NCI-H524 (cell line): Measurements from ENCODE around the gene GFRA4.

Source experiments
- DNase-seq, 2 experiments: peaks; one replicate each; lab custom pipeline; 2025; lab: John Stamatoyannopoulos, UW

Gene GFRA4

DNA sequence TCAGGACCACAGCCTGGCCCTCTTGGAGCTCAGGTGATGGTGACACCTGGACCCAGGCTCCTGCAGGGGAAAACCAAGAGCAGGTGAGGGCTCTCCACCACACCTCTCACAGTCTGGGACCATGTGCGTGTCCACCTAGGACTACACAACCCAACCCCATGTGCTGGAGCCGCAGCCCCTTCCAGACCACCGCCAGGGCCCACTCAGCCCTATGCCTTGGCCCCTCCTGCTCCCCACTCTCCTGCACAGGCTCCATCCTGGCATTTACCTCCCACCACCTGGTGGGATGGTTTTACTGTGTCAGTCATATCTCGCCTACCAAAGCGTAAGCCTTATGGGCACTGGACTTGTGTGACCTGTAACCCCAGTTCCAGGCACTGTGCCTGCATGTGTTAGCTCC, 31.7 kb upstream of the GFRA4 start:
- no peak for DNase-seq

DNA sequence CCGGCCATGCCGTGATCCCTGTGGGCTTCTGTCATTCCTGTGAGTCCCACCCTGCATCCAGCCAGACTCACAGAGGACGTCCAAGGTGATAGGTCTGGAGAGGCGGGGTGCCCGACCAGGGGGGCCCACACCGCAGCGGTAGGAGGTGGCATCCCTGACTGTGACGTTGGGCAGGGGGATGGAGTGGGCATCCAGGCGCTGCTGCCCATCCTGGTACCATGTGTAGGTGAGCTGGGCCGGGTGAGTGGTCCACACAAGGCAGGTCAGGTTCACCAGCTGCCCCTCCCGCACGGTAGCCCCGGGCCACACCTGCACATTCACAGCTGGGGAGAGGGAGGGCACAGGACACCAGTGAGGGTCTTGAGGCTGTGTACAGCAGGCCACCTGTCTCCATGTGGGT, 30.2 kb upstream of the GFRA4 start:
- no peak for DNase-seq

DNA sequence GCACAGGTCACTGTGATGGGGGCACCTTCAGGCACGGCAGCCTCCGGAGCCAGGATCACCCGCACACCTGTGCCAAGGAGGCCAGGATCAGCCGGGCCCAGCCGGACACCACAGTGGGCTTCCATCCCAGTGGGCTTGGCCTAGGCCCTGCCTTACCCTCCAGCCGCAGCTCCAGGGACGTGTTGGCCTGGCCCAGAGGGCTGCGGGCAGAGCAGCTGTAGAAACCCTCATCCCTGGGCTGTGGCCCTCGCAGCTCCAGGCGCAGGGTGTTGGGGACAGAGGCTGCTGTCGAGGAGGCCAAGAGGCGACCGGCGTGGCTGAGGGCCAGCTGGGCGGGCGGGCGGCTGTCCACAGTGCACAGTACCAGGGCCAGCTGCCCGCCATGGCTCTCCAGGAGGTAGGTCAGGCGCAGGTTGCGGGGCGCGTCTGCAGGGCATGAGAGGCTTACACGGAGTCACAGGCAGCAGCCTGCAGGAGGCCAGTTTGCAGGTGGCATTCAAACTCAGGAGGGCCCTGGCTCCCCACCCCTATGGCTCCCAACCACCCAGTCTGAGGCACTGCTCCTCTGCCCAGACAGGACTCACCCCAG, 29.6 kb upstream of the GFRA4 start:
- no peak for DNase-seq

DNA sequence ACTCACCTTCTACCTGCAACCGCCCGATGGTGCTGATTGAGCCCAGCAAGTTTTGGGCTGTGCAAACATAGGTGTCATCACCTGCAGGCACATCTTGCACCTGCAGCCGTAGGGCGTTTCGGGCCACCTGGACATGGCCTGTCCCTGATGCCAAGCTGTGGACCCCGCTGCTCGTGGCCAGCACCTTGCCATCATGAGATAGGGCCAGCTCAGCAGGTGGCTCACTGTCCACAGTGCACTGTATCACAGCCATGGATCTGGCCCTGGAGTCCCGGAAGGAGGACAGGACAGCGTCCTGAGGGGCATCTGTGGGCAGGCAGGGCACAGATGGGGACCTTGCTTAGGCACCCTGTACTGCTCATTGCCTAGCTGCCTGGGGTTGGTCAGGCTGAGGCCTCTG, 28.7 kb upstream of the GFRA4 start:
- no peak for DNase-seq

DNA sequence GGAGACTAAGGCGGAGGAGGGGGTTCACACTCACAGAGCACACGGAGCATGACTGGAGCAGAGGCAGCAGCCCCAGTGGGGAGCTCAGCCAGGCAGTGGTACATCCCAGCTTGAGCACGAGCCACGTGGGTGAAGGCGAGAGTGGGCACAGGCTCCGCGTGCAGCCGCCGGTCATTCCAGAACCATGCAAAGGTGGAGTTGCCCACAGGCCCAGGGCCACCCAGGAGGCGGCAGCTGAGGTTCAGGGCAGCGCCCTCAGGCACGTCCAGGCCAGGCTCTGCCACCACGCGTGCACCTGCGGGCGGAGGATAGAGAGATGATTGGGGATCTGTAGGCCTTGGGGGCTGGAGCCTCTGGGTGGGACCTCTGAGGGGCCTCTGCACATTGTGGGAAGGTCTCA, 28.1 kb upstream of the GFRA4 start:
- DNase-seq = no peak

DNA sequence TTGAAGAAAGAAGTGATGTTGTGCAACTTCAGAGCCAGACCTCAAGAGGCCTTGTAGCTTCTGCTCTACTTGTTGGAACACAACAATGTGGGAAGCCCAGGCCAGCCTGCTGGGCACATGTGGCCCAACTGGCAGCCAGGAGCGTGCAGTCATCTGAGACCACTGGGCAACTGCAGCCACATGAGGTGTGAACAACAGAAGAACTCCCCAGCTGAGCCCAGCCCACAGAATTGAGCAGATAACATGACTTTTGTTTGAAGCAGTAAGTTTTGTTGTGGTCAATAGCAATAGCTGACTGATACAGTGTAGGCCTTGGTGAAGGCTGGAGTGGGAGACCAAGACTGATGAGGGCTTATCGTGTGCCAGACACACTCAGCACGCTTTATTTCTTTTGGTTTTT, 27.2 kb upstream of the GFRA4 start:
- no peak for DNase-seq

GRCh38 chr20:3689978-3690377, 26.8 kb upstream of the GFRA4 start:
- no peak for DNase-seq

DNA sequence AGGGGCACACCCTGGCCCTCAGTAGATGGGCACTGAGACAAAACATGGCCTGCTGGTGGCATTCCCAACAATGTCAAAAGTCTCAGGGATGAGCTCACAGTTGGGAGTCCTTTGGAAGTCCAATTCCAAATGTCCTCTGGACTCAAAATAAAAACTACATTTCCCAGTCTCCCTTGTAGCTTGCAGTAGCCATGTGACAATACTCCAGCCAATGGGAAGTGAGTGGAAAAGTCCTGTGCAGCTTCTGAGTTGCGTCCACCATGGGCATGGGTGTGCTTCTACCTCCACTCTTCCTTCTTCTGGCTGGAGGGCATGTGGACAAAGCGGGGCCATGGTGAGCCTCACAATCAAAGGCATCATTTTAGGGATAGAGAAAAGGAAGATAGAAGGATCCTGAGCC, 24.5 kb upstream of the GFRA4 start:
- DNase-seq = peak in 1 of 2 experiments; percentile 26

DNA sequence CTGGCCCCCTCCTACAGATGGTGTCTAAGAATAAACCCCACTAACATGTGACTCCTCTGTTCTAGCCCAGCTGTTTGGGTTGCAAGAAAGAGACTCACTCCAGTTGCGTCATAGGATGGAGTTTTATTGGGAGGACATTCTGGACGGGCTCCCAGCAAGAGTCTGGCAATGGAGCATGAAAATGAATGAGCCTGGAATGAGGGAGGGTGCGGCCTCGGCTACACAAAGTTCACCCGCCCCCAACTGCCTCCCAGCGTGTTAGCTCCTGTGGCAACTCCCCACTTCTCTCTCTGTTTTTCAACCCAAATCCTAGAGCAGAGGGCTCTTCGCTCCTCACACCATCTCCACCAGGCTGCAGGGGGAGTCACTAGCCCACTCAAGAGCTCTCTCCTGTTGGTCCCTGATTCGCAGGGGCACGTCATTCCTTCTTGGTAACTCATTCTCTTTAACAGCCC, 23.7 kb upstream of the GFRA4 start:
- DNase-seq = peak in 1 of 2 experiments; percentile 24

DNA sequence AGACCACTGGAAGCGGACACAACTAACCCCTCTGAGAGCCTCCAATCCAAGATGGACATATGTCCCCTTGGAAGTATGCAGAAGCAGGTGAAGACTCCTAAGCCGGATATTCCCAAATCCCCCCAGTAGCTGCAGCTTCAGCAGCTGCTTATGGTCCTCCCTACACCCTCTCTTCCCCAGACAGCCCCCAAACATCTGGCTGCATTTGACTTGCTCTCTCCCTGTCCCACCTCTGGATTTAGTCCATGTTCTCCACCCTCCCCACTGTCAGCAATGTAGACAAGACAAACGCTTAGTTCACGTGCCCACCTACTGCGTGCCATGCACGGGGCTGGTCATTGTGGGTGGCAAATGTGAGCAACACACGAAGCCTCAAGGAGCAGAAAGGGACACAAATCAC, 23.2 kb upstream of the GFRA4 start:
- no peak for DNase-seq

DNA sequence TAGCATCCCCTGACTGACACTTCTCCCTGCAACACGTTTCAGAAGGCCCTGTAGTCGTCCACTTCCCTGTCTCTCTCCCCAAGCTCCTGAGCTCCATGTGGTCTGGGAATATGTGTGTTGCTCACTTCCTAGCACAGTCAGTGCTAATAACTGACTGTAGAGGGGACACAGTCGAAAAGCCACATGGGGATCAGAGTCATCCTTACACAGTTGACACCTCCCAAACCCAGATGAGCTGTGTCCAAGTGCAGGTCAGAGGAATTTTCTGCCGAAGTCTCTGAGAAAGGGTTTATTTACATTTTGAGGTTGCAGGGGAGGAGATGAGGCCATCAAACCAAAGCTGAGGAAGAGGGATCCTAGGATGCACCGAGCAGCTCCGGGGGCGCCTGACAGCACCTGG, 22.1 kb upstream of the GFRA4 start:
- no peak for DNase-seq

DNA sequence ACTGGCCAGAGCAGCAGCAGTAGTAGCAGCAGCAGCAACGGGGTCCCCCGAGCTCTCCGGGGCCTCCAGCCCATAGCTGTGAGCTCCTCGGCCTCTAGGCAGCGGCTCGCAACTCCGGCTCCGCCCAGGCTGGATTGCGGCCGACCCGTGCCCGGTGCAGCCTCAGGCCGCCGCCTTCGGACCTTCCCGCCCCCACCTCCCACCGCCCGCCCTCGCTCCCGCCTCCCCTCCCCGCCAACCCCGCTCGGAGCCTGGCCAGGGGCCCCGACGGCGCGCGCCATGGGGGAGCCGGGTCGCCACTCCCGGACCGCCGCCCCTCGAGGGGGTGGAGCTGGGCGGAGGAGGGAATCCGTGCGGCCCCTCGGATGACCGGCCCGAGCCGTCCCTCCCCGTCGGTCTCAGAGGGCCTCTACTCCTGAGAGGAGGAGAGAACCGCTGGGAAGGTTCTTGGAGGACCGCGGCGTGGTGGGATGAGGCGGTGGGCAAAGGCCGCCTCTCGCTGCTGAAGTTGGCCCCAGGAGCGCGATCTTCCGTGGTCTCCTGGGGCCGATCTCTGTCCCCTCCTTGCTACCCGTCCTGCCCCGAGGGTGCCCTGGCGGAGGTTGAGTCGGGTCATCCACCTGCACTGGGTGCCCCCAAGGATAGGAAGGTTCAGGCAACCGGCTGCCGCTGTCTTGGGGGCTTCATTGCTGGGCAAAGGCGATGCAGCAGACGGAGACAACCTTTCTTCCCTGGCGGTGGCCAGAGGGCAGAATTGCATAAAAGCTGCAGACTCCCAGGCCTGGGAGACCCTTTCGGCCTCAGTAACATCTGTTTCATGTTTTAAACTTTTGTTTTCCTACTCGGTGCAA, 19.0 kb upstream of the GFRA4 start, which contains the start of gene ADAM33:
ADAM33 (minus strand) TSS at position 80 of the 851 bp plus-strand sequence; CDS start at position 74, 6 bp downstream.
- DNase-seq = no peak

DNA sequence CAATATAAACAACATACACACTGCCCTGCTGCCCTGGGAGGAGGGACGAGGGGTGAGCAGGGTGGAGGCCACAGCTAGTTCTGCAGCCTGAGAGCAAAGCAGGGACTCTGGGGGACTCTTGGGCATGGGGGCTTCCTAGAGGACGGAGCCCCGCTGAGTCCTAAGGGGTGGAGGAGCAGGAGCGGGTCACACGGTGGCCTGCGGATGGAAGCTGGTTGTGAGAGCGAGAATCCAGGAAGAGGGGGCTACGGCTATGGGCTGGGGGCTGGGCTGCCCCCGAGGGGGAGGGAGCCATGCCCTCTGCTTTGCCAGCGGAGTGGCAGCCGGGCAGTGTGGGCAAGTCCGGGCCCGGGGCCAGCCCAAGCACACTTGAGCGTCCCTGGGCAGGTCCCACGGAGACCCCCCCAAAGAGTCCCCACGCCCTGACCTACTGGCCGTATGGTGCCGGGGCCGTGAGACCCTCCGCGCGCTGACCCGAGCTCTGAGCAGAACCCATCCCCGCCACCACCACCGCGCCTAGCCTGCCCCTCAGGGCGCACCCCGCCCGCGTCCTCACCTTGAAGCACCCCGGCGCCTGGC, 18.2 kb upstream of the GFRA4 start:
- DNase-seq = no peak

DNA sequence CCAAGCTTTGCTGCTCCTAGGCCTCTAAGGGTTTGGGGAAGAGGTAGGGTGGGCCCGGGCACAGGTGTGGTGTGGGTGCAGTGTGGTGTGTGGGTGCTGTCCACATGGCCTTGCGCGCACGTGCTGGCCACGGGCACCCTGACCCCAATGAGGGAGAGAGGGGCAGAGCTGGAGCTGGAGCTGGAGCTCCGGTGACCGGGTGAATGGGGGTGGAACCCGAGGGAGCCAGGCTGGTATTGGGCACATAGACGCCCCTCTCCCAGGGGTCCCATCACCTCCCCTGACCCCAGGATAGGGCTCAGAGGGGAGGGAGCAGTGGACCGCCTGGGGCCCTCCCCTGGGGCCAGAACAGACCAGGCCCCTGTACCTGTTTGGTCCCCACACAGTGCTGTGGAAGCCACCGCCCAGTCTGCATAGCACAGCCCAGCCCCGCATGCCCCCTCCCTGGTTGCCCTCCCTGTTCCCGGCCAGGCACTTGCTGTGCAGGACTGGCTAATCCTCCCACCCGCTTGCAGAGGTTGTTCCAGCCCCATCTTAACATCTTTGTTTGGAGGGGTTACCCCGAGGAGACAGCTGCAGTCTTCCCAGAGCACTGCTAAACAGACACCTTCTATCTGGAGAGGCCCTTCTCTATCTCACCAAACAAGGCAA, 17.6 kb upstream of the GFRA4 start:
- DNase-seq = no peak

GRCh38 chr20:3679749-3680700, 16.8 kb upstream of the GFRA4 start:
- no peak for DNase-seq

- DNase-seq = no peak
Measured at GRCh38 chr20:3678856-3679720, 15.9 kb upstream of the GFRA4 start.

DNA sequence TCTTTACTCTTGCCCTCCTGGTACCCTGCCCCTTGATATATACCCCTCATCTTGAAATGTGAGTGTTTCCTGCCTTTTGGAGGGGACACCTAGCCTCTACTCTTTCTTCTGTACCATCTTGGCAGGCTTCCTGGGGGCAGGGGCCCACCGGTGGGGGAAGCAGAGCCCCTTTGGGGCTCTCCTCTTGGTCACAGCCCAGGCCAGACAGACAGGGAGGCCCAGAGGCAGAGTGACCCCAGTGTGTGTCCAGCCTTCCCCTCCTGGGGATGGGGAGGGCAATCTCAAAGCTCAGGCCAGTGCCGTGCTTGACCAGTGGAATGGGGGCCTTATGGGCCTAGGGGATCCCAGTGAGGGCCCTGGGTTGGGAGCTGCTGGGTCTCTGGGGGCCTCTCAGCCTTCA, 15.0 kb upstream of the GFRA4 start:
- no peak for DNase-seq

GRCh38 chr20:3677733-3678132, 14.5 kb upstream of the GFRA4 start:
- no peak for DNase-seq

- DNase-seq = no peak
Measured at GRCh38 chr20:3674995-3675900, 12.0 kb upstream of the GFRA4 start.
